ENCODE data around the gene GNA12. TPM values are rescaled to one million over a fixed set of nuclear protein-coding genes. Genes with fewer than 3 reads are reported as not detected.

The GNA12 gene
- total RNA-seq, 1 donor = 22.7 TPM

GRCh38 chr7:2715341-2716231 lies 128.5 kb downstream of the GNA12 start:
- Histone ChIP-seq H3K4me1 (ENCODE audit: insufficient read depth, low read length) (peaks cover 68% of the 10 kb centered on the region), H3K27me3 (ENCODE audit: insufficient read depth, low read length) (no peaks in the 10 kb centered on the region), H3K9me3 (ENCODE audit: low read depth, low read length) (no peaks in the 10 kb centered on the region), H3K4me3 (ENCODE audit: low read length) (no peak overlapping the region)

- H3K9me3 ChIP-seq (ENCODE audit: low read depth, low read length) = no peaks in the 10 kb centered on the region
- H3K4me1 ChIP-seq (ENCODE audit: insufficient read depth, low read length) = peaks cover 76% of the 10 kb centered on the region
- H3K4me3 ChIP-seq (ENCODE audit: low read length) = no peak overlapping the region
- no peaks in the 10 kb centered on the region for H3K27me3 ChIP-seq (ENCODE audit: insufficient read depth, low read length)
These were observed 129.5 kb downstream of the GNA12 start for GRCh38 chr7:2714636-2715035.

- Histone ChIP-seq H3K9me3 (ENCODE audit: low read depth, low read length) (no peaks in the 10 kb centered on the region), H3K4me3 (ENCODE audit: low read length) (no peak overlapping the region), H3K4me1 (ENCODE audit: insufficient read depth, low read length) (peaks cover 80% of the 10 kb centered on the region), H3K27me3 (ENCODE audit: insufficient read depth, low read length) (no peaks in the 10 kb centered on the region)
These were observed 130.1 kb downstream of the GNA12 start for GRCh38 chr7:2713978-2714377.

GRCh38 chr7:2713370-2713769 lies 130.7 kb downstream of the GNA12 start:
- Histone ChIP-seq H3K27me3 (ENCODE audit: insufficient read depth, low read length) (no peaks in the 10 kb centered on the region), H3K4me3 (ENCODE audit: low read length) (no peak overlapping the region), H3K4me1 (ENCODE audit: insufficient read depth, low read length) (peaks cover 74% of the 10 kb centered on the region), H3K9me3 (ENCODE audit: low read depth, low read length) (no peaks in the 10 kb centered on the region)

- H3K4me3 ChIP-seq (ENCODE audit: low read length) = no peak overlapping the region
- H3K4me1 ChIP-seq (ENCODE audit: insufficient read depth, low read length) = peaks cover 61% of the 10 kb centered on the region
- no peaks in the 10 kb centered on the region for H3K27me3 ChIP-seq (ENCODE audit: insufficient read depth, low read length)
- no peaks in the 10 kb centered on the region for H3K9me3 ChIP-seq (ENCODE audit: low read depth, low read length)
These were observed 132.0 kb downstream of the GNA12 start for GRCh38 chr7:2711895-2712675.

- no peak overlapping the region for H3K4me3 ChIP-seq (ENCODE audit: low read length)
- no peaks in the 10 kb centered on the region for H3K27me3 ChIP-seq (ENCODE audit: insufficient read depth, low read length)
- no peaks in the 10 kb centered on the region for H3K9me3 ChIP-seq (ENCODE audit: low read depth, low read length)
- peaks cover 51% of the 10 kb centered on the region for H3K4me1 ChIP-seq (ENCODE audit: insufficient read depth, low read length)
These were observed 133.1 kb downstream of the GNA12 start for GRCh38 chr7:2710901-2711551.

- H3K4me3 ChIP-seq (ENCODE audit: low read length) = no peak overlapping the region
- no peaks in the 10 kb centered on the region for H3K9me3 ChIP-seq (ENCODE audit: low read depth, low read length)
- no peaks in the 10 kb centered on the region for H3K27me3 ChIP-seq (ENCODE audit: insufficient read depth, low read length)
- H3K4me1 ChIP-seq (ENCODE audit: insufficient read depth, low read length) = peaks cover 43% of the 10 kb centered on the region
These were observed 133.8 kb downstream of the GNA12 start for GRCh38 chr7:2710286-2710655.

- no peaks in the 10 kb centered on the region for H3K9me3 ChIP-seq (ENCODE audit: low read depth, low read length)
- H3K4me1 ChIP-seq (ENCODE audit: insufficient read depth, low read length) = peaks cover 38% of the 10 kb centered on the region
- H3K4me3 ChIP-seq (ENCODE audit: low read length) = no peak overlapping the region
- no peaks in the 10 kb centered on the region for H3K27me3 ChIP-seq (ENCODE audit: insufficient read depth, low read length)
These were observed 134.4 kb downstream of the GNA12 start for GRCh38 chr7:2709553-2710285.

GRCh38 chr7:2708547-2709310 lies 135.4 kb downstream of the GNA12 start:
- Histone ChIP-seq H3K9me3 (ENCODE audit: low read depth, low read length) (no peaks in the 10 kb centered on the region), H3K27me3 (ENCODE audit: insufficient read depth, low read length) (no peaks in the 10 kb centered on the region)

GRCh38 chr7:2708041-2708440 lies 136.1 kb downstream of the GNA12 start:
- no peaks in the 10 kb centered on the region for H3K27me3 ChIP-seq (ENCODE audit: insufficient read depth, low read length)
- H3K9me3 ChIP-seq (ENCODE audit: low read depth, low read length) = no peaks in the 10 kb centered on the region
- no peak overlapping the region for H3K4me3 ChIP-seq (ENCODE audit: low read length)
- H3K4me1 ChIP-seq (ENCODE audit: insufficient read depth, low read length) = peaks cover 33% of the 10 kb centered on the region

More at GRCh38 chr7:2708547-2709310, 135.4 kb downstream of the GNA12 start:
- Histone ChIP-seq H3K4me3 (ENCODE audit: low read length) (no peak overlapping the region), H3K4me1 (ENCODE audit: insufficient read depth, low read length) (peaks cover 36% of the 10 kb centered on the region)

GRCh38 chr7:2707481-2707880 lies 136.6 kb downstream of the GNA12 start:
- no peaks in the 10 kb centered on the region for H3K9me3 ChIP-seq (ENCODE audit: low read depth, low read length)
- H3K4me1 ChIP-seq (ENCODE audit: insufficient read depth, low read length) = peaks cover 32% of the 10 kb centered on the region
- H3K27me3 ChIP-seq (ENCODE audit: insufficient read depth, low read length) = no peaks in the 10 kb centered on the region
- no peak overlapping the region for H3K4me3 ChIP-seq (ENCODE audit: low read length)

- no peak overlapping the region for H3K4me3 ChIP-seq (ENCODE audit: low read length)
- H3K27me3 ChIP-seq (ENCODE audit: insufficient read depth, low read length) = no peaks in the 10 kb centered on the region
- H3K4me1 ChIP-seq (ENCODE audit: insufficient read depth, low read length) = peaks cover 28% of the 10 kb centered on the region
- H3K9me3 ChIP-seq (ENCODE audit: low read depth, low read length) = no peaks in the 10 kb centered on the region
These were observed 137.4 kb downstream of the GNA12 start for GRCh38 chr7:2706685-2707126.

GRCh38 chr7:2705371-2706096 lies 138.6 kb downstream of the GNA12 start:
- H3K4me3 ChIP-seq (ENCODE audit: low read length) = no peak overlapping the region
- H3K27me3 ChIP-seq (ENCODE audit: insufficient read depth, low read length) = no peaks in the 10 kb centered on the region

More at GRCh38 chr7:2705371-2706096, 138.6 kb downstream of the GNA12 start:
- peaks cover 16% of the 10 kb centered on the region for H3K4me1 ChIP-seq (ENCODE audit: insufficient read depth, low read length)
- no peaks in the 10 kb centered on the region for H3K9me3 ChIP-seq (ENCODE audit: low read depth, low read length)
